ENCODE data around the gene SYNE1.
"Not testable (repeated sequence)": the region's sequence is repeated elsewhere in the genome, so short reads cannot be mapped to it uniquely, and the experiment has no call there.

The SYNE1 gene

GRCh38 chr6:152637296-152638047 is at the start of gene SYNE1:
Gene SYNE1, minus strand, starts transcription at chr6:152637362. Its CDS starts 9,031 bp downstream, at chr6:152628331.
- no peak for DNase-seq (ENCODE audit: low read depth, low spot score)

GRCh38 chr6:152685819-152686218 is 48.7 kb upstream of the SYNE1 start:
- no peak for DNase-seq (ENCODE audit: low read depth, low spot score)

GRCh38 chr6:152682935-152683334 is 45.8 kb upstream of the SYNE1 start:
- not testable (repeated sequence) for DNase-seq (ENCODE audit: low read depth, low spot score)

GRCh38 chr6:152682141-152682540 is 45.0 kb upstream of the SYNE1 start:
- no peak for DNase-seq (ENCODE audit: low read depth, low spot score)

GRCh38 chr6:152680879-152681517 is 43.8 kb upstream of the SYNE1 start:
- no peak for DNase-seq (ENCODE audit: low read depth, low spot score)

GRCh38 chr6:152680151-152680550 is 43.0 kb upstream of the SYNE1 start:
- DNase-seq (ENCODE audit: low read depth, low spot score), result no peak

GRCh38 chr6:152673236-152673635 is 36.1 kb upstream of the SYNE1 start:
- DNase-seq (ENCODE audit: low read depth, low spot score), result no peak

- DNase-seq (ENCODE audit: low read depth, low spot score), result no peak
These were observed 34.0 kb upstream of the SYNE1 start for GRCh38 chr6:152671171-152671570.

- no peak for DNase-seq (ENCODE audit: low read depth, low spot score)
These were observed 32.7 kb upstream of the SYNE1 start for GRCh38 chr6:152669895-152670294.

GRCh38 chr6:152661776-152662175 is 24.6 kb upstream of the SYNE1 start:
- DNase-seq (ENCODE audit: low read depth, low spot score), result no peak

- no peak for DNase-seq (ENCODE audit: low read depth, low spot score)
These were observed 14.8 kb upstream of the SYNE1 start for GRCh38 chr6:152651986-152652385.

- no peak for DNase-seq (ENCODE audit: low read depth, low spot score)
These were observed 10.9 kb upstream of the SYNE1 start for GRCh38 chr6:152648105-152648504.

GRCh38 chr6:152646732-152647131 is 9.6 kb upstream of the SYNE1 start:
- not testable (repeated sequence) for DNase-seq (ENCODE audit: low read depth, low spot score)

- no peak for DNase-seq (ENCODE audit: low read depth, low spot score)
These were observed 5.6 kb upstream of the SYNE1 start for GRCh38 chr6:152642578-152643375.

- no peak for DNase-seq (ENCODE audit: low read depth, low spot score)
These were observed 410 bp downstream of the SYNE1 start for GRCh38 chr6:152636609-152637295.

- DNase-seq (ENCODE audit: low read depth, low spot score), result no peak
These were observed 1.0 kb downstream of the SYNE1 start for GRCh38 chr6:152636021-152636608.

GRCh38 chr6:152634773-152635172 is 2.4 kb downstream of the SYNE1 start:
- no peak for DNase-seq (ENCODE audit: low read depth, low spot score)

GRCh38 chr6:152632121-152632782 is 4.9 kb downstream of the SYNE1 start:
- no peak for DNase-seq (ENCODE audit: low read depth, low spot score)

GRCh38 chr6:152631376-152631775 is 5.8 kb downstream of the SYNE1 start:
- DNase-seq (ENCODE audit: low read depth, low spot score), result no peak

- DNase-seq (ENCODE audit: low read depth, low spot score), result no peak
These were observed 6.3 kb downstream of the SYNE1 start for GRCh38 chr6:152630832-152631231.

GRCh38 chr6:152625213-152625612 is 11.9 kb downstream of the SYNE1 start:
- DNase-seq (ENCODE audit: low read depth, low spot score), result no peak
